H9 (cell line): ENCODE measurements around the gene TMEM234. TPM values are rescaled to one million over a fixed set of nuclear protein-coding genes. Genes with fewer than 3 reads are reported as not detected.

Source experiments
- DNase-seq: peaks from one replicate; pipeline ENCODE4 v3.0.0-alpha.2; 2017
- H2AFZ ChIP-seq: one replicate; pipeline ENCODE4 v1.6.1; 2013; ENCODE audit warnings: mild to moderate bottlenecking, low read length, control low read depth, moderate library complexity
- H2AK5ac ChIP-seq: 2 replicates; pipeline ENCODE4 v1.6.1; 2013; ENCODE audit warnings: low read length, control low read depth, mixed read lengths; ENCODE audit not compliant: insufficient read length
- H2BK120ac ChIP-seq: one replicate; pipeline ENCODE4 v1.6.1; 2013; ENCODE audit warnings: low read depth, mild to moderate bottlenecking, low read length, control low read depth, inconsistent platforms; ENCODE audit not compliant: poor library complexity, severe bottlenecking
- H2BK12ac ChIP-seq: 2 replicates; pipeline ENCODE4 v1.6.1; 2013; ENCODE audit warnings: low read length, control low read depth, mixed read lengths, low read depth; ENCODE audit not compliant: insufficient read length
- H2BK15ac ChIP-seq: 2 replicates; pipeline ENCODE4 v1.6.1; 2013; ENCODE audit warnings: low read depth, low read length, control low read depth
- H2BK20ac ChIP-seq: one replicate; pipeline ENCODE4 v1.6.1; 2013; ENCODE audit warnings: low read depth, mild to moderate bottlenecking, low read length, control low read depth, inconsistent platforms; ENCODE audit not compliant: poor library complexity, severe bottlenecking
- H2BK5ac ChIP-seq: 2 replicates; pipeline ENCODE4 v1.6.1; 2013; ENCODE audit warnings: low read length, control low read depth, mixed read lengths; ENCODE audit not compliant: insufficient read length
- H3K14ac ChIP-seq: 2 replicates; pipeline ENCODE4 v1.6.1; 2013; ENCODE audit warnings: low read length, control low read depth; ENCODE audit not compliant: insufficient read depth
- H3K18ac ChIP-seq: 2 replicates; pipeline ENCODE4 v1.6.1; 2013; ENCODE audit warnings: low read depth, mild to moderate bottlenecking, mixed read lengths, low read length, control low read depth; ENCODE audit not compliant: insufficient read length
- H3K23ac ChIP-seq: 2 replicates; pipeline ENCODE4 v1.6.1; 2013; ENCODE audit warnings: low read length, control low read depth, mixed read lengths, low read depth; ENCODE audit not compliant: insufficient read length
- H3K23me2 ChIP-seq: 2 replicates; pipeline ENCODE4 v1.6.1; 2013; ENCODE audit warnings: low read depth, mild to moderate bottlenecking, mixed read lengths, low read length, control low read depth; ENCODE audit not compliant: insufficient read length, poor library complexity, severe bottlenecking
- H3K27ac ChIP-seq: 2 replicates; pipeline ENCODE4 v1.5.1; 2013; ENCODE audit warnings: low read length, control low read depth, mixed read lengths, low read depth; ENCODE audit not compliant: insufficient read length
- H3K27me3 ChIP-seq: 2 replicates; pipeline ENCODE4 v1.6.1; 2013; ENCODE audit warnings: low read length, control low read depth, inconsistent platforms; ENCODE audit not compliant: insufficient read depth
- H3K4ac ChIP-seq: 2 replicates; pipeline ENCODE4 v1.6.1; 2013; ENCODE audit warnings: low read depth, mild to moderate bottlenecking, control low read depth, inconsistent platforms, low read length, moderate library complexity
- H3K4me1 ChIP-seq: 2 replicates; pipeline ENCODE4 v1.6.1; 2013; ENCODE audit warnings: low read length, control low read depth, inconsistent platforms; ENCODE audit not compliant: insufficient read depth
- H3K4me2 ChIP-seq: 2 replicates; pipeline ENCODE4 v1.6.1; 2013; ENCODE audit warnings: low read length, control low read depth, mixed read lengths; ENCODE audit not compliant: insufficient read length, insufficient read depth
- H3K56ac ChIP-seq: 2 replicates; pipeline ENCODE4 v1.6.1; 2013; ENCODE audit warnings: low read depth, mild to moderate bottlenecking, mixed read lengths, low read length, control low read depth; ENCODE audit not compliant: insufficient read length
- H3K79me1 ChIP-seq: 2 replicates; pipeline ENCODE4 v1.6.1; 2013; ENCODE audit warnings: low read depth, mild to moderate bottlenecking, moderate library complexity, low read length, control low read depth, inconsistent platforms; ENCODE audit not compliant: insufficient read depth, poor library complexity, severe bottlenecking
- H3K79me2 ChIP-seq: 2 replicates; pipeline ENCODE4 v1.6.1; 2013; ENCODE audit warnings: low read length, control low read depth, inconsistent platforms; ENCODE audit not compliant: insufficient read depth
- H3K9ac ChIP-seq: 2 replicates; pipeline ENCODE4 v1.6.1; 2013; ENCODE audit warnings: low read length, control low read depth, mixed read lengths; ENCODE audit not compliant: insufficient read length; ENCODE audit errors: extremely low read depth
- H3K9me3 ChIP-seq: one replicate; pipeline ENCODE4 v1.6.1; 2013; ENCODE audit warnings: low read depth, low read length, inconsistent platforms; ENCODE audit not compliant: control insufficient read depth
- H3T11ph ChIP-seq: one replicate; pipeline ENCODE4 v1.6.1; 2013; ENCODE audit warnings: mild to moderate bottlenecking, low read length, control low read depth, inconsistent platforms
- H4K20me1 ChIP-seq: one replicate; pipeline ENCODE4 v1.6.1; 2013; ENCODE audit not compliant: control insufficient read depth, insufficient read length, insufficient read depth
- H4K5ac ChIP-seq: 2 replicates; pipeline ENCODE4 v1.6.1; 2013; ENCODE audit warnings: low read depth, mild to moderate bottlenecking, mixed read lengths, low read length, control low read depth; ENCODE audit not compliant: insufficient read length
- H4K8ac ChIP-seq: replicated peaks from 2 replicates; pipeline ENCODE4 v1.6.1; 2013; ENCODE audit warnings: low read length, control low read depth, mixed read lengths, low read depth; ENCODE audit not compliant: insufficient read length
- H4K91ac ChIP-seq: 2 replicates; pipeline ENCODE4 v1.6.1; 2013; ENCODE audit warnings: low read depth, mild to moderate bottlenecking, moderate library complexity, mixed read lengths, low read length, control low read depth; ENCODE audit not compliant: insufficient read length
- H3K27ac Mint-ChIP-seq, 3 experiments: 2 replicates in 2 of 3; 3 replicates in 1 of 3; pipeline ENCODE4 v1.8.0; 2020 to 2021; ENCODE audit warnings: mixed read lengths in 3 of 3, mild to moderate bottlenecking in 1 of 3, moderate library complexity in 1 of 3
- H3K27me3 Mint-ChIP-seq: 2 replicates; pipeline ENCODE4 v1.8.0; 2021; ENCODE audit warnings: low read depth, mild to moderate bottlenecking, moderate library complexity, mixed read lengths
- H3K36me3 Mint-ChIP-seq, 3 experiments: 2 replicates in 2 of 3; 3 replicates in 1 of 3; pipeline ENCODE4 v1.8.0; 2020 to 2021; ENCODE audit warnings: low read depth in 3 of 3, mixed read lengths in 3 of 3; ENCODE audit not compliant: insufficient read depth in 1 of 3
- H3K4me1 Mint-ChIP-seq, 2 experiments: 2 replicates each; pipeline ENCODE4 v1.8.0; 2020; ENCODE audit warnings: mixed read lengths in 2 of 2
- H3K4me3 Mint-ChIP-seq, 2 experiments: 2 replicates in 1 of 2; 3 replicates in 1 of 2; pipeline ENCODE4 v1.8.0; 2020 to 2021; ENCODE audit warnings: mild to moderate bottlenecking in 2 of 2, mixed read lengths in 2 of 2, moderate library complexity in 1 of 2
- H3K9me3 Mint-ChIP-seq, 2 experiments: 2 replicates in 1 of 2; 3 replicates in 1 of 2; pipeline ENCODE4 v1.8.0; 2020; ENCODE audit warnings: mild to moderate bottlenecking in 2 of 2, mixed read lengths in 2 of 2, moderate library complexity in 1 of 2
- CTCF ChIP-seq: fragments of 200-600 bp; sonication (generic); conservative IDR thresholded peaks from 3 replicates; pipeline ENCODE4 v1.8.0; 2021; ENCODE audit warnings: antibody characterized with exemption, mild to moderate bottlenecking
- WGBS: extraction: QIAGEN DNeasy Blood & Tissue Kit; methylation state at CpG from one replicate; pipeline ENCODE4 v1.1.7; 2013; ENCODE audit warnings: missing lambda C conversion rate, low lambda C conversion rate, mixed read lengths; ENCODE audit not compliant: insufficient read length; ENCODE audit errors: extremely low coverage; 5-methylcytosine and 5-hydroxymethylcytosine counted together
- total RNA-seq: library from RNA; stranded (reverse); gene quantifications from 2 replicates; pipeline ENCODE4 v1.2.1, GENCODE V29; 2021

TMEM234 gene
- total RNA-seq, 1 experiment from 2014 or later, result 19.7 TPM

DNA sequence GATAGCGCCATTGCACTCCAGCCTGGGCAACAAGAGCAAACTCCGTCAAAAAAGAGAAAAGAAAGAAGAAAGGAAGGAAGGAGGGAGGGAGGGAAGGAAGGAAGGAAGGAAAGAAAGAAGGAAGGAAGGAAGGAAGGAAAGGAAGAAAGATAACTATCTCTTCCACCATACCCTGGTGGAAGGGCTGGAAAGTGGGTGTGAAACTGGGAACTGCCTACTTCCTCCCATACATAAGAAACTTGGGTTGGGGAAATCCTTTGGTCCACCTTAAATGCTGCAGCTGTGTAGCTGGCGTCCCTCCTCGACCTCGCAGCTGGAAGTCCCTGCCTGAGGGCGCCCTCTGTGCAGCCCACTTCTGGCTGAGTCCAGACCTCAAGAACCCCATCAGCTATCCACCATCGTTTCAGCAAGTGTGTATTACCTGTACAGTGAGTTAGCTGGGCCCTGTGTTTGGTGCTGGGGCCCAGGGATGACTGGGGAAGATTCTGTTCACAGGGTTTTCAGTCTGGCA lies 20.2 kb upstream of the TMEM234 start:
- H3K79me1 ChIP-seq, result no peaks in the 10 kb centered on the region
- H4K8ac ChIP-seq, result no peak overlapping the region
- H3K9me3 ChIP-seq, result no peaks in the 10 kb centered on the region
- no peak overlapping the region for H2BK120ac ChIP-seq
- no peak overlapping the region for H3K23ac ChIP-seq
- H3K9me3 Mint-ChIP-seq, result no peaks in the 10 kb centered on the region
- H3K56ac ChIP-seq, result no peak overlapping the region
- H2BK20ac ChIP-seq, result no peak overlapping the region
- WGBS, result no CpG with 5 or more reads among the region's 7 CpGs
- no peak overlapping the region for H3K4ac ChIP-seq
- no peak for TF ChIP-seq CTCF
- H2AFZ ChIP-seq, result no peak overlapping the region
- no peak overlapping the region for H3K14ac ChIP-seq
- no peak overlapping the region for H2BK5ac ChIP-seq
- H4K20me1 ChIP-seq, result no peaks in the 10 kb centered on the region
- no peak overlapping the region for H4K5ac ChIP-seq
- H3K4me3 Mint-ChIP-seq, result peak overlapping the region; percentile 19 to 61; a peak in 4 of 5 replicates
- no peak overlapping the region for H3K4me2 ChIP-seq
- no peak overlapping the region for H3K18ac ChIP-seq
- no peak overlapping the region for H2BK15ac ChIP-seq
- no peak overlapping the region; a peak in 1 of 7 replicates for H3K27ac Mint-ChIP-seq
- H3K27me3 ChIP-seq, result no peaks in the 10 kb centered on the region
- H3K9ac ChIP-seq, result no peak overlapping the region
- H2AK5ac ChIP-seq, result no peak overlapping the region
- no peak overlapping the region for H2BK12ac ChIP-seq
- H3K4me1 Mint-ChIP-seq, result peaks cover 21 to 23% of the 10 kb centered on the region in 2 experiments
- no peaks in the 10 kb centered on the region for H3K79me2 ChIP-seq
- no peaks in the 10 kb centered on the region; the same call in 1 of the 2 replicates for H3K4me1 ChIP-seq
- H4K91ac ChIP-seq, result no peak overlapping the region
- DNase-seq, result peak; percentile 50
- no peaks in the 10 kb centered on the region for H3K36me3 Mint-ChIP-seq
- no peak overlapping the region for H3T11ph ChIP-seq
- peaks cover 17% of the 10 kb centered on the region for H3K23me2 ChIP-seq
- peaks cover 4% of the 10 kb centered on the region for H3K27me3 Mint-ChIP-seq
- H3K27ac ChIP-seq, result no peak overlapping the region
